HG03460 (cell line): Measurements from ENCODE around the gene ADCY2.
"Not testable (repeated sequence)": the region's sequence is repeated elsewhere in the genome, so short reads cannot be mapped to it uniquely, and the experiment has no call there.

Experiments
- ATAC-seq: cut with Tn5 transposase; IDR thresholded peaks from one replicate; pipeline ENCODE4 v1.9.1; 2021; ENCODE audit not compliant: unreplicated experiment

ADCY2 gene

GRCh38 chr5:7395432-7395946 is 449 bp upstream of the ADCY2 start:
- ATAC-seq, result no peak

- ATAC-seq, result no peak
These were observed 946 bp downstream of the ADCY2 start for GRCh38 chr5:7396713-7397454.

DNA sequence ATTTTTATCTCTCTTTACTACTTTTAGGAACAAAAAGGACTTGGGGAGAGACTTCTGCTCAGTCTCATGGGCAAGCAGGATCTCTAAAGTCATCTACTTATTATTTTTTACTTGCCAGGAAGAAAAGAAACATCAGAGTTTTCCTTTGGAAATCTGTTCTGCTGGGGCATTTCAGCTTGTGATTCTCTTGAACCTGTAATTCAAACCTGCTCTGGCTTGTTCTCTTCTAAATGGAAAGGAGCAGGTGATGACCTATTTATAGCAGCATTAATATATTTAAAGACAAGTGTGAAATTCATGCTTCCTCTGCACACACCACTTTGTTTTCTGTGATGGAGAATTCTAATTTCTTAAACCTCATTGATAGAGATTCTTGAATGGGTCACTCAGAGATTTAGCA is 2.0 kb downstream of the ADCY2 start:
- ATAC-seq, result no peak

DNA sequence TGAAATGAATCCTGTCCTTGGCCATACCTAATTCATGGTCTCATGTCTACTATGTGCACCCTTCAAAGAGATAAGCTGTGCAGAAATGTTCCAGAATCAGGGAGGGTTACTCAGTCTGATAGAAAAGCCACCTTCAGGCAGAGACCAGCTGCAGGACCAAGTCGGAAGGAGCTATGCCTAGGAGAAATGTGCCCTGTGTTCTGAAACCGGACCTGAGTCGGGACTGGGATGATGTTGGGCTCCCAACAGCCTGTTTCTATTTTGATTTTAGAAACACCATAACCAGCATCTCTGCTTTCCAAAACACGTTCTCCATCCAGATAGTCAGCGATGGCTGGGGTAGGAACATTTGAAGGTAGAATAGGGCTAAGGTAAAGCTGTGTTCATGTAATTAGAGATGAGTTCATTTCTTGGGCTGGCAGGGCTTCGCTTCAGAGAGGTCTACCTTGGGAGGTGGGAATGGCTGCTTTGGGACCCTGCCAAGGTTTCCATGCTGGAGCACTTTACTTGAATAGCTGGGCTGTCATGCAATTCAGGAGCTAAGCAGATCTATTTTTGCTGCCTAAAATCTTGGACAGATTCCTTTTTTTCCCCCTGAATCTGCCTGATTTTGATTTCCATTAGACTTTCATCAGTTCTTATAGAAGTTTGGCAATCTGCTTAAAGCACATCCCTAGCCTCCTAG is 2.8 kb downstream of the ADCY2 start:
- no peak for ATAC-seq

DNA sequence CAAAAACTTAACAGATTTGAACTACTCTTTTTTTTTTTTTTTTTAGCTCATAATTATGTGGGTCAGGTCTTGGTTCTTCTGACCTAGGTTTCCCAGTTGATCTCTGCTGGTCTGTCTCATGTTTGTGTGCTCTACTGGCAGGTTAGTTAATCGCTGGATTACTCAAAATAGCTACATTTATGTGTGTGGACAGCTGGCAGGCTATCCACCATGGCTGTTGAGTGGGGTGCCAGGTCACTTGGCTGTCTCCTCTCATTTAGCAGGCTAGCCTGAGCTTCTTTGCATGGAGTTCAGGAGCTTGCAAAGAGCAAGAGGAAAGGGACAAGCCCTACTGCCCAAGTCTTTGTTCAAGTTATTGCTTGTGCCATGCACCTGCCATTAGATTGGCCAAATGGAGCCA is 9.3 kb downstream of the ADCY2 start:
- no peak for ATAC-seq

DNA sequence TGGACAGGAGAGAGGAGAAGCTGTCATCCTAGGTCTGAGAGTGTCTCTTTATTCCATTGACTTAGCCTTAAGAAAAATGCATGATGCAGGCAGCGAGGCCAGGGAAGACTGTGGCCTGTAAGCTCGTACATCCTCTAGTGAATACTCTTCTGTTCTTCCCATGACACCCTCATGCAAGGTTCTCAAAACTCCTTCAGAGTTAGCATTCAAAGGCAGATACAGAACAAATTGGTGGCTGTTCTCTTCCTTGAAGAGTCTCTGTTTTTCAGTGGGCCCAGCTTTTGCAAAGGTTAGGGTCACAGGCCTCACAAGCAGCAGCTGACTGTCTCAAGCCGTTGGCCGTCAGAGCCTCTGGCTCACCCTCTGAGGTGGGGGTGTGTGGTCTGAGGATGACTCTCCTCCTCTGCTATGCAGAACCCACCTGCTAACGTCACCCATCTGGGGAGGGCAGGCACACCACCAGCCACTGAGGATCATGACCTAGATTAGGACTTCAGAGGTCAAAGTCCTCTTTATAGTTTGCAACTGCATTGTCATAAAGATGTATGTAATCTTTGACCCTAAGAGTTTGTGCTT is 15.1 kb downstream of the ADCY2 start:
- no peak for ATAC-seq

GRCh38 chr5:7412409-7412808 is 16.5 kb downstream of the ADCY2 start:
- ATAC-seq, result no peak

DNA sequence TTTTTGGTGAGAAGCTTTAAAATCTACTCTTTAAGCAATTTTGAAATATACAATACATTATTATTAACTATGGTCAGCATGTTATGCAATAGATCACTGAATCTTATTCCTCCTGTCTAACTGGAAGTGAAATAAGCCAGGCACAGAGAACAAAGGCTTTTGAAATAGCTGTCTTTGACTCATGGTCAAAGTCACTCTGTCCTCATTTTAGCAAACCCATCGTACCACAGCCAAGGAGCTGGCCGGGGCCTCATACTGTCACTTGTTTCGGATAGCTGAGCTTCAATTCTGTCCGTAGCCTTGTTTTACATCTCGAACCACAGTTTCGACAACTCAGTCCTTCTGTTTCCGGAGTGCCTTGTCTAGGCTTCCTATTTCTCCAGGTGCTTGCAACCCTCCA is 19.2 kb downstream of the ADCY2 start:
- no peak for ATAC-seq

- ATAC-seq, result no peak
These were observed 19.9 kb downstream of the ADCY2 start for GRCh38 chr5:7415587-7416535.

- no peak for ATAC-seq
These were observed 22.3 kb downstream of the ADCY2 start for GRCh38 chr5:7418276-7418675.

- no peak for ATAC-seq
These were observed 23.4 kb downstream of the ADCY2 start for GRCh38 chr5:7419367-7419766.

DNA sequence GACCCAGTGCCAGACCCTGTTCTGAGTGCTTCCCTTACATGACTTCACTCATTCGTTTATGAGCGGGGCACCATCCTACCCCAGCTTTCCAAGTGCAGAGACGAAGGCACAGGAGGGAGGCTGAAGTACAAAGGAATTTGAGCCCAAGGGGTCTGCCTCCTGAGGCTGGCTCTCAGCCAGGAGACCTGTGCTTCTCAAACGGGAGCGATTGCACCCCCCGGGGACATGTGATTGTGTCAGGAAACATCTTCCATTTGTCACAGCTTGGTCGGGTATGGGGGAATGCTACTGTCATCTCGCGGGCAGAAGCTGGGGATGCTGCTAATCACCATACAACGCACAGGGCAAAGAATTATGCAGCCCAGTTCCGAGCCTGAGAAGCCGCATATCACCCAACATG is 23.9 kb downstream of the ADCY2 start:
- no peak for ATAC-seq

- ATAC-seq, result no peak
These were observed 24.8 kb downstream of the ADCY2 start for GRCh38 chr5:7420510-7421280.

DNA sequence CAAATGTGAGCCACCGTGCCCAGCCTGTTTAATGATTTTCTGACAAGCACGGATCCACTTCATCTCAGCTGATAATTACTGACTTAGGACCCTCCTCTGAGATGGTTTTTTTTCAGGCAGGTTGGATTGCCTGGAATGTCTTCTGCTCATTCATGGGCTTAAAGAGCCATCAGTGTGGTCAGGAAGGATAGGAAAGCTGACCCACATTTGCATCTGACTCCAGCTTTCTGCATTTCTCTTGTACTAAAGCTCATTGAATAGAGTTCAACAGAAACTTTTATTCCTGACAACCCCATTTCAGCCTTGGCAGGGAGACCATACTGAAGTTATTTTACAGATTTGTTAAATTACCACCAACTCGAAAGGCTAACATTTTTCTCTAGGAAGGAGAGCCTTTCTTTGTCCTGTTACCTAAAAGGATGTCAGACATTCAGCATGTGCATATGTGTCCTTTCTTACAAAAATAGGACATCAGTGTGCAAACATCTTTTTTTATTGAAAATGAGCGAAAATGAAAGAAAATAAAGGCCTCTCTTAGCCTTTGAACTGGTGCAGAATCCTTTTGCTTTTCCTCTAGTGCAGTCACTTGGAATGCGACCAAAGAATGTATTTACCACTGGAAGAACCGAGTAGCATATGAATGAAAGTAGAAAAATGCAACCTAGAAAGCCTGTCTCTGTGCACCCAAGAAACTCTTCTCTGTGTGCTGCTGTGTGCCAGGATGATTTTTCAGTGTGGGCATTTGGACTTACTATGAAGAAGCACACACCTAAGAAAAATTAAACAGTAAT is 26.6 kb downstream of the ADCY2 start:
- ATAC-seq, result no peak

GRCh38 chr5:7423231-7423630 is 27.3 kb downstream of the ADCY2 start:
- ATAC-seq, result not testable (repeated sequence)

DNA sequence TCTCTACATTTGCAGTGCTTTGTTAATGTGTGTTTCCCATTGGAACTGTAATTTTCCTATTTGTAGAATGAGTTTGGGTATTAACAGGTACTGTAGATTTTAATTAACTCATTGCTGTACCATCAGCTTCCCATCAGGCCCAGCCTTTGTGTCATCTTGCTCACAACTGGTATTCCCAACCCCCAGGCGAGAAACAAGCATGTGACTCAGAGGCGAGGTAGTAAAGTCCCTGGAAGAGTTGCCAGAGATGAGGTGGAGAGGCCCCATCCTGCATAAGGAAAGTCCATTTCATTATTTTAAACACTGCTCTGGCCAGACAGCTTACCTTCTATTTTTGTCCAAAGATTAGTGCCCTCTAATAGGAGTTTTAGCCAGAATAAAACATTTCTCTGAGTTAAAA is 29.9 kb downstream of the ADCY2 start:
- ATAC-seq, result no peak

GRCh38 chr5:7426284-7426683 is 30.3 kb downstream of the ADCY2 start:
- no peak for ATAC-seq

DNA sequence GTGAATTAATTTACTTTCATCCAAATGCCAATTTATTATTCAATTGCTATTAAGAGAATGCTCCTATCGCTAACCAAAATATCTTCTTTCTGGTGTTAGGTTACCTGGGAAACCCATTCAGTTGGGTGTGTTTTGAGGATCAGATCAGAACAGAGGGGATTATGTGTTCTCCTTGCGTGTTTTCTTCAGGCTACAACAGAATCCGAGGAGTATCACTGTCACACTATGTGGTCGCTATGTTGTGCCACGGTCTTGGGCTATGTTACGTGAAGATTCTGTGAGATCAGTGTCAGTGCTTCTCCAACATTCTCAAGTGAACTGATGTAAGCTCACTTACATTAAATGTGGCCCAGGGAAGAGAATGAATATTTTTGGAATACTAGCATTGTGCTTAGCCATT is 39.0 kb downstream of the ADCY2 start:
- no peak for ATAC-seq

DNA sequence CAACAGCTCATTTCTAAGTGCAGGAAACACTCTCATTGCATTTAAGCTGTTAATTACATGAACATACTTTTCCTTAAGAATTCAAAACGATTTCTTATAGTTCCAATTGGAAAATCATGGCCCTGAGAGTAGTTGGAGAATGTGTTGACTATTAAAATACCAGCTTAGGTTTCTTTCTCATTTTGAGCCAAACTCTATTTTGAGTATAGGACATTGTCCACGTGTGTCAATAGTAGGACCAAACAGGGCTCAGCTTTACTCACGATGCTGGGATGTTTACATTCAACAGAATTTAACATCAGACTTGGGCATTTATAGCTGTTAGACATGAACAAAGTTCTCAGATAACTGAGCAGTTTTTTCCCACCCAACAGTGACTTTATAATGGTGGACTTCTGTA is 39.6 kb downstream of the ADCY2 start:
- no peak for ATAC-seq

GRCh38 chr5:7436521-7436920 is 40.6 kb downstream of the ADCY2 start:
- no peak for ATAC-seq
